ENCODE measurements around the gene ADRA2B.
A peak's percentile ranks its signal among the peaks of the same experiment; 100 is the strongest.

ADRA2B gene

GRCh38 chr2:96099861-96100798 is 16.2 kb downstream of the ADRA2B start:
- Mint-ChIP-seq H3K9me3 (peaks cover 4% of the 10 kb centered on the region), H3K27me3 (no peaks in the 10 kb centered on the region), H3K4me1 (no peaks in the 10 kb centered on the region), H3K27ac (ENCODE audit: low read depth) (peak overlapping the region; percentile 87), H3K4me3 (no peak overlapping the region), H3K36me3 (ENCODE audit: insufficient read depth) (peaks cover 2% of the 10 kb centered on the region)
- DNase-seq (ENCODE audit: low spot score in 2 of 2) (peak in 1 of 2 donors; percentile 0), ATAC-seq (replicated peaks; ENCODE audit: extremely low read depth, poor library complexity, severe bottlenecking) (no peak)

GRCh38 chr2:96098900-96099590 is 17.3 kb downstream of the ADRA2B start:
- DNase-seq (ENCODE audit: low spot score in 2 of 2) (no peak), ATAC-seq (replicated peaks; ENCODE audit: extremely low read depth, poor library complexity, severe bottlenecking) (no peak)
- peaks cover 2% of the 10 kb centered on the region for H3K36me3 Mint-ChIP-seq (ENCODE audit: insufficient read depth)

GRCh38 chr2:96097951-96098823 is 18.2 kb downstream of the ADRA2B start:
- no peaks in the 10 kb centered on the region for H3K4me1 Mint-ChIP-seq
- ATAC-seq (replicated peaks; ENCODE audit: extremely low read depth, poor library complexity, severe bottlenecking), result no peak
- no peaks in the 10 kb centered on the region for H3K9me3 Mint-ChIP-seq
- H3K27me3 Mint-ChIP-seq, result no peaks in the 10 kb centered on the region
- no peak overlapping the region for H3K27ac Mint-ChIP-seq (ENCODE audit: low read depth)
- DNase-seq (ENCODE audit: low spot score in 2 of 2), result no peak
- peaks cover 3% of the 10 kb centered on the region for H3K36me3 Mint-ChIP-seq (ENCODE audit: insufficient read depth)
- H3K4me3 Mint-ChIP-seq, result no peak overlapping the region

More at GRCh38 chr2:96098900-96099590, 17.3 kb downstream of the ADRA2B start:
- Mint-ChIP-seq H3K9me3 (no peaks in the 10 kb centered on the region), H3K27me3 (no peaks in the 10 kb centered on the region), H3K4me1 (no peaks in the 10 kb centered on the region), H3K27ac (ENCODE audit: low read depth) (no peak overlapping the region), H3K4me3 (no peak overlapping the region)

GRCh38 chr2:96097441-96097840 is 18.9 kb downstream of the ADRA2B start:
- no peaks in the 10 kb centered on the region for H3K9me3 Mint-ChIP-seq
- no peak overlapping the region for H3K4me3 Mint-ChIP-seq
- no peaks in the 10 kb centered on the region for H3K4me1 Mint-ChIP-seq
- no peak for DNase-seq (ENCODE audit: low spot score in 2 of 2)
- H3K36me3 Mint-ChIP-seq (ENCODE audit: insufficient read depth), result peaks cover 3% of the 10 kb centered on the region
- no peak for ATAC-seq (replicated peaks; ENCODE audit: extremely low read depth, poor library complexity, severe bottlenecking)
- no peak overlapping the region for H3K27ac Mint-ChIP-seq (ENCODE audit: low read depth)
- peaks cover 2% of the 10 kb centered on the region for H3K27me3 Mint-ChIP-seq

- Mint-ChIP-seq H3K36me3 (ENCODE audit: insufficient read depth) (peaks cover 3% of the 10 kb centered on the region), H3K27me3 (peaks cover 10% of the 10 kb centered on the region), H3K27ac (ENCODE audit: low read depth) (no peak overlapping the region), H3K4me1 (no peaks in the 10 kb centered on the region), H3K9me3 (no peaks in the 10 kb centered on the region), H3K4me3 (no peak overlapping the region)
- DNase-seq (ENCODE audit: low spot score in 2 of 2), result no peak
- ATAC-seq (replicated peaks; ENCODE audit: extremely low read depth, poor library complexity, severe bottlenecking), result no peak
Observed at GRCh38 chr2:96095116-96095636, 21.2 kb downstream of the ADRA2B start.

GRCh38 chr2:96093528-96093927 is 22.8 kb downstream of the ADRA2B start:
- H3K9me3 Mint-ChIP-seq, result no peaks in the 10 kb centered on the region
- ATAC-seq (replicated peaks; ENCODE audit: extremely low read depth, poor library complexity, severe bottlenecking) (no peak), DNase-seq (ENCODE audit: low spot score in 2 of 2) (no peak)
- H3K4me3 Mint-ChIP-seq, result no peak overlapping the region
- H3K27me3 Mint-ChIP-seq, result peaks cover 10% of the 10 kb centered on the region
- H3K27ac Mint-ChIP-seq (ENCODE audit: low read depth), result no peak overlapping the region
- H3K4me1 Mint-ChIP-seq, result no peaks in the 10 kb centered on the region
- H3K36me3 Mint-ChIP-seq (ENCODE audit: insufficient read depth), result peaks cover 3% of the 10 kb centered on the region

GRCh38 chr2:96092951-96093350 is 23.4 kb downstream of the ADRA2B start:
- ATAC-seq (replicated peaks; ENCODE audit: extremely low read depth, poor library complexity, severe bottlenecking), result no peak
- Mint-ChIP-seq H3K4me1 (no peaks in the 10 kb centered on the region), H3K27ac (ENCODE audit: low read depth) (no peak overlapping the region), H3K9me3 (no peaks in the 10 kb centered on the region), H3K36me3 (ENCODE audit: insufficient read depth) (peaks cover 3% of the 10 kb centered on the region), H3K4me3 (no peak overlapping the region), H3K27me3 (peaks cover 10% of the 10 kb centered on the region)
- peak in 1 of 2 donors; percentile 11 for DNase-seq (ENCODE audit: low spot score in 2 of 2)

GRCh38 chr2:96092573-96092877 is 23.8 kb downstream of the ADRA2B start:
- Mint-ChIP-seq H3K36me3 (ENCODE audit: insufficient read depth) (peaks cover 1% of the 10 kb centered on the region), H3K4me1 (no peaks in the 10 kb centered on the region), H3K27ac (ENCODE audit: low read depth) (no peak overlapping the region), H3K4me3 (no peak overlapping the region), H3K9me3 (no peaks in the 10 kb centered on the region), H3K27me3 (peaks cover 10% of the 10 kb centered on the region)
- no peak for ATAC-seq (replicated peaks; ENCODE audit: extremely low read depth, poor library complexity, severe bottlenecking)
- peak in 1 of 2 donors; percentile 5 for DNase-seq (ENCODE audit: low spot score in 2 of 2)

GRCh38 chr2:96091711-96092572 is 24.4 kb downstream of the ADRA2B start:
- DNase-seq (ENCODE audit: low spot score in 2 of 2) (peak in 1 of 2 donors; percentile 5), ATAC-seq (replicated peaks; ENCODE audit: extremely low read depth, poor library complexity, severe bottlenecking) (no peak)
- Mint-ChIP-seq H3K4me3 (no peak overlapping the region), H3K4me1 (no peaks in the 10 kb centered on the region), H3K36me3 (ENCODE audit: insufficient read depth) (peaks cover 1% of the 10 kb centered on the region), H3K27ac (ENCODE audit: low read depth) (no peak overlapping the region), H3K27me3 (peaks cover 10% of the 10 kb centered on the region), H3K9me3 (no peaks in the 10 kb centered on the region)

- H3K4me3 Mint-ChIP-seq, result no peak overlapping the region
- ATAC-seq (replicated peaks; ENCODE audit: extremely low read depth, poor library complexity, severe bottlenecking), result no peak
- no peak overlapping the region for H3K27ac Mint-ChIP-seq (ENCODE audit: low read depth)
- H3K36me3 Mint-ChIP-seq (ENCODE audit: insufficient read depth), result peaks cover 1% of the 10 kb centered on the region
- no peaks in the 10 kb centered on the region for H3K4me1 Mint-ChIP-seq
- DNase-seq (ENCODE audit: low spot score in 2 of 2), result peak in 1 of 2 donors; percentile 8
- H3K9me3 Mint-ChIP-seq, result no peaks in the 10 kb centered on the region
- H3K27me3 Mint-ChIP-seq, result peaks cover 10% of the 10 kb centered on the region
Observed at GRCh38 chr2:96091141-96091710, 25.1 kb downstream of the ADRA2B start.

- Mint-ChIP-seq H3K36me3 (ENCODE audit: insufficient read depth) (peaks cover 1% of the 10 kb centered on the region), H3K4me3 (no peak overlapping the region), H3K9me3 (no peaks in the 10 kb centered on the region), H3K27me3 (peaks cover 10% of the 10 kb centered on the region), H3K4me1 (no peaks in the 10 kb centered on the region), H3K27ac (ENCODE audit: low read depth) (no peak overlapping the region)
- ATAC-seq (replicated peaks; ENCODE audit: extremely low read depth, poor library complexity, severe bottlenecking) (no peak), DNase-seq (ENCODE audit: low spot score in 2 of 2) (no peak)
Observed at GRCh38 chr2:96090196-96090926, 26.0 kb downstream of the ADRA2B start.
